Panc1 (cell line): ENCODE results near the gene P4HA3. TPM values are rescaled to one million over a fixed set of nuclear protein-coding genes. Genes with fewer than 3 reads are reported as not detected.

Experiments
- ATAC-seq: fragments of 200-7000 bp; cut with Tn5 transposase; 2 replicates; pipeline ENCODE4 v1.9.1; 2020; ENCODE audit warnings: mild to moderate bottlenecking, moderate library complexity
- BruUV-seq: library from RNA; stranded (reverse); fragments of 400-500 nt; replicated peaks from 2 replicates; lab custom pipeline; 2021; lab: Mats Ljungman, UMichigan
- CTCF ChIA-PET: fragments of 300-600 bp; sonication (Branson Sonifier 250); formaldehyde crosslinking; loops from one replicate; lab custom pipeline; 2022; ENCODE audit warnings: antibody characterized with exemption; lab: Charles Lee
- POLR2A ChIA-PET: fragments of 300-600 bp; sonication (Branson Sonifier 250); formaldehyde crosslinking; loops from one replicate; lab custom pipeline; 2022; ENCODE audit warnings: antibody characterized with exemption; lab: Charles Lee
- DNase-seq: peaks from one replicate; pipeline ENCODE4 v3.0.0-alpha.2; 2010; ENCODE audit warnings: low read depth, low spot score
- H3K27ac ChIP-seq: 2 replicates; pipeline ENCODE4 v1.5.1; 2011; ENCODE audit warnings: mild to moderate bottlenecking, low read length, inconsistent platforms
- H3K27me3 ChIP-seq: fragments of 200-500 bp; sonication (Bioruptor generic); 2 replicates; pipeline ENCODE4 v1.6.0; 2014; ENCODE audit warnings: low read length, inconsistent platforms; ENCODE audit not compliant: control insufficient read depth, insufficient read depth
- H3K36me3 ChIP-seq: fragments of 200-500 bp; sonication (Bioruptor generic); 2 replicates; pipeline ENCODE4 v1.5.1; 2014; ENCODE audit warnings: inconsistent platforms, mild to moderate bottlenecking, low read length, moderate library complexity; ENCODE audit not compliant: control insufficient read depth, insufficient read depth
- H3K4me1 ChIP-seq: 2 replicates; pipeline ENCODE4 v1.5.1; 2011; ENCODE audit warnings: inconsistent platforms, mild to moderate bottlenecking, low read length, moderate library complexity; ENCODE audit not compliant: control insufficient read depth, insufficient read depth
- H3K4me3 ChIP-seq, 2 experiments: 2 replicates each; pipeline ENCODE4 v1.5.1; 2011 to 2012; ENCODE audit warnings: low read depth in 2 of 2, low read length in 2 of 2, mild to moderate bottlenecking in 2 of 2, inconsistent platforms in 1 of 2, moderate library complexity in 1 of 2
- H3K9me3 ChIP-seq: fragments of 200-500 bp; sonication (Bioruptor generic); 2 replicates; pipeline ENCODE4 v1.5.1; 2014; ENCODE audit warnings: low read depth, mild to moderate bottlenecking, inconsistent platforms, low read length, moderate library complexity; ENCODE audit not compliant: control insufficient read depth, insufficient read depth
- POLR2AphosphoS5 ChIP-seq: IDR thresholded peaks from 2 replicates; pipeline ENCODE4 v1.6.1; 2012; ENCODE audit warnings: mild to moderate bottlenecking, low read depth, low read length, moderate library complexity
- REST ChIP-seq, 2 experiments: IDR thresholded peaks; 2 replicates each; pipeline ENCODE4 v1.6.1; 2011 to 2012; ENCODE audit warnings: low read depth in 2 of 2, control low read depth in 1 of 2, low read length in 1 of 2, mild to moderate bottlenecking in 1 of 2, moderate library complexity in 1 of 2; ENCODE audit not compliant: insufficient read depth in 1 of 2
- SIN3A ChIP-seq: IDR thresholded peaks from 2 replicates; pipeline ENCODE4 v1.6.1; 2012; ENCODE audit warnings: low read depth, mild to moderate bottlenecking, low read length, moderate library complexity, borderline replicate concordance; ENCODE audit not compliant: insufficient read depth
- TCF7L2 ChIP-seq: IDR thresholded peaks from 2 replicates; pipeline ENCODE4 v1.6.1; 2011; ENCODE audit warnings: mild to moderate bottlenecking, low read depth, low read length, inconsistent platforms
- in situ Hi-C: cut with HindIII; loops from 2 replicates; pipeline ENCODE4 v1.10.0; 2016; ENCODE audit warnings: low sequenced_read_pairs, low pct_unique_long_range_greater_than_20kb
- intact Hi-C: fragments of 100-400 bp; cut with micrococcal nuclease; formaldehyde crosslinking; loops from one replicate; pipeline ENCODE4 v1.10.0; 2022; ENCODE audit not compliant: unreplicated experiment
- total RNA-seq: library from RNA; stranded (reverse); gene quantifications from one replicate; pipeline ENCODE4 v1.2.1, GENCODE V29; 2021; ENCODE audit not compliant: unreplicated experiment
- TF ChIP-seq, protein P1 (sequence below): fragments of 450-650 bp; IDR thresholded peaks from 2 replicates; pipeline ENCODE4 v1.5.1; 2017; ENCODE audit warnings: mild to moderate bottlenecking

Gene P4HA3
- total RNA-seq, 1 experiment from 2014 or later: 1.3 TPM

DNA sequence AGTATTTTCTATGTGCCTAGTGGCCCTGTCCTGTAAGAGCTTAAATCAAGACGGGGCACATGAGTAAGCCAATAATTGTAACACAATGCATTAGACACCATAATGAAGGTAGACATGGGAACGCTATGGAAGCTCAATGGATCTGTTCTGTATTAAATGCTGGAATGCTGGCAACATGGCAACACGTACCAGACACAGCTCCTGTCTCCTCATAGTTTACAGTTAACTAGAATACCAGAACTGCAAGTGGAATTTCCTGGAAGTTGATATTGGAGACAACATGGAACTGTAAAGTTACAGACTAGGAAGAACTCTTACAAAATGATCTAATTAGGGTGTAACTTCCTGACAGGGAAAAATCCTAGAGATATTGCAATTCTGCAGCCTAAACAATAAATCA, 12.4 kb downstream of the P4HA3 start:
- POLR2A ChIA-PET: interaction anchor here (0.6 kb wide), 2 partner anchors 22 to 388 kb away, joined by 3 read pairs; no protein-coding TSS in a partner anchor
- DNase-seq (no peak), ATAC-seq (no peak)
- Histone ChIP-seq H3K27me3 (peaks cover 2% of the 10 kb centered on the region; the same call in 1 of the 2 replicates), H3K9me3 (no peaks in the 10 kb centered on the region), H3K27ac (no peak overlapping the region), H3K4me1 (no peaks in the 10 kb centered on the region), H3K36me3 (no peaks in the 10 kb centered on the region), H3K4me3 (no peak overlapping the region)
- in situ Hi-C loops: no loop called here
- TF ChIP-seq, protein P1, sequence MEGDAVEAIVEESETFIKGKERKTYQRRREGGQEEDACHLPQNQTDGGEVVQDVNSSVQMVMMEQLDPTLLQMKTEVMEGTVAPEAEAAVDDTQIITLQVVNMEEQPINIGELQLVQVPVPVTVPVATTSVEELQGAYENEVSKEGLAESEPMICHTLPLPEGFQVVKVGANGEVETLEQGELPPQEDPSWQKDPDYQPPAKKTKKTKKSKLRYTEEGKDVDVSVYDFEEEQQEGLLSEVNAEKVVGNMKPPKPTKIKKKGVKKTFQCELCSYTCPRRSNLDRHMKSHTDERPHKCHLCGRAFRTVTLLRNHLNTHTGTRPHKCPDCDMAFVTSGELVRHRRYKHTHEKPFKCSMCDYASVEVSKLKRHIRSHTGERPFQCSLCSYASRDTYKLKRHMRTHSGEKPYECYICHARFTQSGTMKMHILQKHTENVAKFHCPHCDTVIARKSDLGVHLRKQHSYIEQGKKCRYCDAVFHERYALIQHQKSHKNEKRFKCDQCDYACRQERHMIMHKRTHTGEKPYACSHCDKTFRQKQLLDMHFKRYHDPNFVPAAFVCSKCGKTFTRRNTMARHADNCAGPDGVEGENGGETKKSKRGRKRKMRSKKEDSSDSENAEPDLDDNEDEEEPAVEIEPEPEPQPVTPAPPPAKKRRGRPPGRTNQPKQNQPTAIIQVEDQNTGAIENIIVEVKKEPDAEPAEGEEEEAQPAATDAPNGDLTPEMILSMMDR: no peak
- intact Hi-C loops: no loop called here
- CTCF ChIA-PET: no interaction called here
- BruUV-seq: no TSS peak

- Histone ChIP-seq H3K27me3 (peaks cover 2% of the 10 kb centered on the region; the same call in 1 of the 2 replicates), H3K9me3 (no peaks in the 10 kb centered on the region), H3K27ac (no peak overlapping the region), H3K4me1 (no peaks in the 10 kb centered on the region), H3K36me3 (no peaks in the 10 kb centered on the region), H3K4me3 (no peak overlapping the region)
- intact Hi-C loops: no loop called here
- DNase-seq (no peak), ATAC-seq (0 out of 2 replicates have a peak, but pooled peaks have one; percentile 56)
- TF ChIP-seq, protein P1: no peak; the same call in 1 of the 2 replicates
- TF ChIP-seq REST (IDR thresholded peaks at IDR 0.05; ENCODE audit: insufficient read depth in 1 of 2, low read depth in 2 of 2, low read length in 1 of 2): no peak
- in situ Hi-C loops: no loop called here
- POLR2A ChIA-PET: no interaction called here
- CTCF ChIA-PET: interaction anchor here (1.3 kb wide), 1 partner anchor 152 kb away, joined by 12 read pairs; no protein-coding TSS in a partner anchor
- no TSS peak for BruUV-seq
Observed at GRCh38 chr11:74297484-74297883, 14.0 kb downstream of the P4HA3 start.

DNA sequence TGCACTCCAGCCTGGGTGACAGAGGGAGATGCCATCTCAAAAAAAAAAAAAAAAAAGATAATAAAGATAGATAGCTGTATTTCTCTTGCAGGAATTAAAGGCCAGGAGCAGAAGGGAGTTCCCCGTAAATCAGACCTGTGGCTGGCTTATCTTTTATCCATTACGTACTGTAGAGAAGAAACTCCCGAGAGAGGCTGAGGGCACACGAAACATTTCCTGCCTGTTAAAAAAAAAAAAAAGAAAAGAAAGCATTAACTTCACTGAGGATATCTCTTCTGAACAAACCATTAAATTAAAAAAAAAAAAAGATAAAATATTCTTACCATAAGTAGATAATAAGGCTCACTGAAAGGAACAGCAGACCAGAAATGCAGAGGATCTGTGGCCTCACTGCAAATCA, 22.5 kb downstream of the P4HA3 start:
- ATAC-seq: no peak
- in situ Hi-C loops: no loop called here
- Histone ChIP-seq H3K36me3 (no peaks in the 10 kb centered on the region), H3K4me3 (no peak overlapping the region), H3K4me1 (peaks cover 7% of the 10 kb centered on the region; the same call in 1 of the 2 replicates), H3K27ac (no peak overlapping the region), H3K27me3 (no peaks in the 10 kb centered on the region), H3K9me3 (no peaks in the 10 kb centered on the region)
- ChIA-PET POLR2A (no interaction called here), CTCF (interaction anchor here (0.6 kb wide), 1 partner anchor 181 kb away, joined by 3 read pairs; no protein-coding TSS in a partner anchor)
- DNase-seq: no peak
- TF ChIP-seq REST (IDR thresholded peaks at IDR 0.05; ENCODE audit: insufficient read depth in 1 of 2, low read depth in 2 of 2, low read length in 1 of 2) (no peak), TCF7L2 (no peak), POLR2AphosphoS5 (no peak), SIN3A (no peak)
- TF ChIP-seq, protein P1: no peak
- no TSS peak for BruUV-seq
- intact Hi-C loops: no loop called here
